Upper lobe of right lung (tissue), 1 donor: ENCODE measurements around the gene SLC39A8. TPM values are rescaled to one million over a fixed set of nuclear protein-coding genes. Genes with fewer than 3 reads are reported as not detected.

Experiments used
- ATAC-seq: fragments of 200-7000 bp; cut with Tn5 transposase; one replicate; pipeline ENCODE4 v1.9.1; 2020; ENCODE audit warnings: mild to moderate bottlenecking, moderate library complexity
- DNase-seq: peaks from one replicate; pipeline ENCODE4 v3.0.0-alpha.2; 2020
- H3K27ac ChIP-seq: fragments of 200-600 bp; one replicate; pipeline ENCODE4 v1.8.0; 2022
- H3K27me3 ChIP-seq: fragments of 200-600 bp; one replicate; pipeline ENCODE4 v1.8.0; 2022; ENCODE audit warnings: mild to moderate bottlenecking
- H3K36me3 ChIP-seq: fragments of 200-600 bp; one replicate; pipeline ENCODE4 v1.8.0; 2022
- H3K4me1 ChIP-seq: fragments of 200-600 bp; one replicate; pipeline ENCODE4 v1.8.0; 2022
- H3K4me3 ChIP-seq: fragments of 200-600 bp; one replicate; pipeline ENCODE4 v1.8.0; 2022; ENCODE audit warnings: mild to moderate bottlenecking
- H3K9me3 ChIP-seq: fragments of 200-600 bp; one replicate; pipeline ENCODE4 v1.8.0; 2022
- intact Hi-C: fragments of 100-400 bp; cut with DNase I; formaldehyde crosslinking; loops from one replicate; pipeline ENCODE4 v1.11.0; 2022
- total RNA-seq: library from RNA; stranded (reverse); fragmentation: NEBNext Ultra II Directional; extraction: Animal tissue kit (Norgen Biotek cat#: 25700); gene quantifications from one replicate; pipeline ENCODE4 v1.2.1, GENCODE V29; 2021
- TF ChIP-seq, protein P1 (sequence below): fragments of 200-600 bp; IDR thresholded peaks from one replicate; pipeline ENCODE4 v1.8.0; 2022; ENCODE audit warnings: antibody characterized with exemption
- donor health status: DM: no; HTN: yes; CAD: no; lungs with severe emphysema.

SLC39A8 gene
- total RNA-seq, 1 donor from 2014 or later = 470 TPM

DNA sequence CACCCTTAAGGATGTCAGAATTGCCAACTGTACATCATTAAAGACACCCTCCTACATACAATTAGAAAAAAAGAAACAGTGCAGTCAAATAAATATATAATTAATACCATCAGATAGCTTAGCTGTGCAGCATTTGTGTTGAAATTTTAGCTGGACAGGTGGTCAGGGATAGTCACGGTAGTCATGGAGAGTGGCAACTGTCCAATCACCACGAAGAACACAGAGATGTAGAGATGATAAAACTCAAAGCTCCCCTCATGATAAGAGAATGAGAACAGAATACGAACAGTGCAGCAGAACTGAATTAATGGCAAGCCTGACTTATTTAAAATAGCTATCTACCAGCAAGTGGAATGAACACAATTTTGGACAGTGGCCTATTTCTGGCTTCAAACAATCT, 27.2 kb downstream of the SLC39A8 start:
- TF ChIP-seq, protein P1, sequence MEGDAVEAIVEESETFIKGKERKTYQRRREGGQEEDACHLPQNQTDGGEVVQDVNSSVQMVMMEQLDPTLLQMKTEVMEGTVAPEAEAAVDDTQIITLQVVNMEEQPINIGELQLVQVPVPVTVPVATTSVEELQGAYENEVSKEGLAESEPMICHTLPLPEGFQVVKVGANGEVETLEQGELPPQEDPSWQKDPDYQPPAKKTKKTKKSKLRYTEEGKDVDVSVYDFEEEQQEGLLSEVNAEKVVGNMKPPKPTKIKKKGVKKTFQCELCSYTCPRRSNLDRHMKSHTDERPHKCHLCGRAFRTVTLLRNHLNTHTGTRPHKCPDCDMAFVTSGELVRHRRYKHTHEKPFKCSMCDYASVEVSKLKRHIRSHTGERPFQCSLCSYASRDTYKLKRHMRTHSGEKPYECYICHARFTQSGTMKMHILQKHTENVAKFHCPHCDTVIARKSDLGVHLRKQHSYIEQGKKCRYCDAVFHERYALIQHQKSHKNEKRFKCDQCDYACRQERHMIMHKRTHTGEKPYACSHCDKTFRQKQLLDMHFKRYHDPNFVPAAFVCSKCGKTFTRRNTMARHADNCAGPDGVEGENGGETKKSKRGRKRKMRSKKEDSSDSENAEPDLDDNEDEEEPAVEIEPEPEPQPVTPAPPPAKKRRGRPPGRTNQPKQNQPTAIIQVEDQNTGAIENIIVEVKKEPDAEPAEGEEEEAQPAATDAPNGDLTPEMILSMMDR = no peak
- Histone ChIP-seq H3K36me3 (no peaks in the 10 kb centered on the region), H3K9me3 (no peaks in the 10 kb centered on the region), H3K27me3 (no peaks in the 10 kb centered on the region), H3K4me3 (no peak overlapping the region), H3K27ac (no peak overlapping the region), H3K4me1 (peaks cover 6% of the 10 kb centered on the region)
- no peak for DNase-seq
- intact Hi-C loops = no loop called here
- peak; percentile 21 for ATAC-seq

DNA sequence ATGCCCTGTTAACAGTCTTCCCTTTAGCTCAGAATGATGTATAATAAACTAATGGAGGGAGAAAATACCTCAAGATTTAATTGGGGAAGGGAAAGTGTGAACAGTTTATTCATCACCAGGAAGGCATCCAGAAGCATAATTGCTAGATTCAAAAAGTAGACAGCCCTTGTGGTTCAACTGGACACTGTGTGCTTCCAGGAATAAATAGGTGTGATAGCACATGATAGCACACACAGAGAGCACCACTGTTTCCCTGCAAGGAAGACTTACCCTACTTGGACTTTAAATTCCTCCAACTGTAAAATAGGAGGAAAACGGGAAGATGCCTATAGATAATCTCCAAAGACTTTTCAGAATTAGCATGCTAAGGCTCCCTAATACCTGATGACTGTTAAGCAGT, 27.8 kb downstream of the SLC39A8 start:
- Histone ChIP-seq H3K36me3 (no peaks in the 10 kb centered on the region), H3K27me3 (no peaks in the 10 kb centered on the region), H3K4me3 (no peak overlapping the region), H3K4me1 (peaks cover 6% of the 10 kb centered on the region), H3K27ac (peak overlapping the region; percentile 27), H3K9me3 (no peaks in the 10 kb centered on the region)
- intact Hi-C loops = no loop called here
- TF ChIP-seq, protein P1 = no peak
- DNase-seq (no peak), ATAC-seq (no peak)

DNA sequence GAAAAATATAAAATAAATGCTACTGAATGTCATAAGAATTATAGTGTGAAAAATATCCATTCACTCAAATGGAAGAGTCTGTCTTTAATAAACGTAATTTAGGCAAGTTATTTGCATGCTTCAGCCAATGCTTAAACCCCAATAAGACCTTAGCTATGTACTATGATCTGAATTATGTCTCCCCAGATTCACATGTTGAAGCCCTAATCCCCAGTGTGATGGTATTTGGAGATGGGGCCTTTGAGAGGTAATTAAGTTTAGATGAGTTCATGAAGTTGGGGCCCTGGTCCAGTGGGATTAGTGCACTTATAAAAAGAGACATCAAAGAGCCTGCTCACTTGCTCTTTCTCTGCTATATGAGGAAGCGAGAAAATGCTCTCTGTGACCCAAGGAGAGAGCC, 28.7 kb downstream of the SLC39A8 start:
- DNase-seq (no peak), ATAC-seq (no peak)
- Histone ChIP-seq H3K27ac (no peak overlapping the region), H3K36me3 (no peaks in the 10 kb centered on the region), H3K4me3 (no peak overlapping the region), H3K27me3 (no peaks in the 10 kb centered on the region), H3K9me3 (no peaks in the 10 kb centered on the region), H3K4me1 (peaks cover 6% of the 10 kb centered on the region)
- intact Hi-C loops = no loop called here
- TF ChIP-seq, protein P1 = no peak

DNA sequence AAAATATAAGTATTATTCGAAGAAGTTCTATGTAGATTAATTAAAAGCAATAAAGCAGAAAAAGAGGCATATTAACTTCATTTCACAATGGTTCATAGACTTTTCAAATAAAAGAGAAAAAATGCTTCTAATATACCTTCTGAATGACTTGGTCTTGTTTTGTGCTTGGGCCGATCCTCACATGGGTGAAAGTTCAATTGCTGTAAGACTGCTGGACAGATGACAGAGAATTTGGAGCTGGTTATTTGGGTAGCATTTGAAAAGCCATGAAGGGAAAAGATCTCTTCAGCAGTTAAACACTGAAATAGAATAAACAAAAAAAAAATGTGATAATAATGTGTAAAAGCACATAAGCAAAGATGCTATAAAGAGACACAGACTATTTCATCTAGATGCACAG, 29.8 kb downstream of the SLC39A8 start:
- H3K4me3 ChIP-seq = no peak overlapping the region
- no peak overlapping the region for H3K27ac ChIP-seq
- ATAC-seq = no peak
- H3K36me3 ChIP-seq = peaks cover 4% of the 10 kb centered on the region
- TF ChIP-seq, protein P1 = no peak
- no peaks in the 10 kb centered on the region for H3K9me3 ChIP-seq
- intact Hi-C loops = no loop called here
- no peaks in the 10 kb centered on the region for H3K27me3 ChIP-seq
- peaks cover 6% of the 10 kb centered on the region for H3K4me1 ChIP-seq
- DNase-seq = no peak

DNA sequence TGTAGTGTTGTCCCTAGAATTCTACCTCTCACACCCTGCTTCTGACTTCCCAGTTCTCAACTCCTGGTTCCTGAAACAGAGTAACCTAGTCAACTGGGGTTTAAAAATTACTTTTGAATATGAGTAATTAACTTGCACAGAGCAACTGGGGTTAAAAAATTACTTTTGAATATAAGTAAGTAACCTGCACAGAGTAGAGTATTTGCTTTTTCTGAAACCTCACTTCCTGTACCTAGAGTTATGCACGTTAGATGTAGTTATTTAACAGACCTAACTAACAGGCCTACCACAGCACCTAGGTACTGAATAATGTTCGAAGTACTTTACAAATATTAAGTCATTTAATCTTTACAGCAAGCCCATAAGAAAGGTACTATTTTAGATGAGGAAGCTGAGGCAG, 32.9 kb downstream of the SLC39A8 start:
- no peak for DNase-seq
- no peak for ATAC-seq

More for the DNA sequence above, 32.9 kb downstream of the SLC39A8 start:
- TF ChIP-seq, protein P1 = no peak
- Histone ChIP-seq H3K9me3 (no peaks in the 10 kb centered on the region), H3K4me3 (no peak overlapping the region), H3K36me3 (peaks cover 6% of the 10 kb centered on the region), H3K27me3 (no peaks in the 10 kb centered on the region), H3K27ac (no peak overlapping the region), H3K4me1 (peaks cover 5% of the 10 kb centered on the region)
- intact Hi-C loops = no loop called here
